Smooth muscle cell (in vitro differentiated cells): ENCODE data around the gene TTLL10. TPM values are rescaled to one million over a fixed set of nuclear protein-coding genes. Genes with fewer than 3 reads are reported as not detected.

Experiments used
- DNase-seq: peaks from one replicate; lab custom pipeline; 2025; ENCODE audit not compliant: unreplicated experiment; lab: John Stamatoyannopoulos, UW
- H2AFZ ChIP-seq: fragments of 200-600 bp; sonication (generic); 2 replicates; pipeline ENCODE4 v1.6.0; 2016; ENCODE audit warnings: antibody characterized with exemption, low read depth, mild to moderate bottlenecking
- H3F3A ChIP-seq: fragments of 200-600 bp; sonication (generic); 2 replicates; pipeline ENCODE4 v1.6.0; 2017; ENCODE audit warnings: antibody characterized with exemption, low read depth
- H3K27ac ChIP-seq: fragments of 200-600 bp; sonication (generic); 2 replicates; pipeline ENCODE4 v1.5.1; 2016; ENCODE audit warnings: low read depth, mild to moderate bottlenecking
- H3K27me3 ChIP-seq: fragments of 200-600 bp; sonication (generic); 2 replicates; pipeline ENCODE4 v1.6.1; 2016; ENCODE audit warnings: low read depth, mild to moderate bottlenecking
- H3K36me3 ChIP-seq: fragments of 200-600 bp; sonication (generic); 2 replicates; pipeline ENCODE4 v1.5.1; 2016; ENCODE audit warnings: low read depth
- H3K4me1 ChIP-seq: fragments of 200-600 bp; sonication (generic); 2 replicates; pipeline ENCODE4 v1.5.1; 2016; ENCODE audit warnings: low read depth
- H3K4me2 ChIP-seq: fragments of 200-600 bp; sonication (generic); 2 replicates; pipeline ENCODE4 v1.6.0; 2016; ENCODE audit warnings: mild to moderate bottlenecking
- H3K4me3 ChIP-seq: fragments of 200-600 bp; sonication (generic); 2 replicates; pipeline ENCODE4 v1.5.1; 2016; ENCODE audit warnings: mild to moderate bottlenecking
- H3K79me2 ChIP-seq: fragments of 200-600 bp; sonication (generic); 2 replicates; pipeline ENCODE4 v1.6.0; 2016; ENCODE audit warnings: low read depth, mild to moderate bottlenecking
- H3K9ac ChIP-seq: fragments of 200-600 bp; sonication (generic); 2 replicates; pipeline ENCODE4 v1.6.0; 2016; ENCODE audit warnings: low read depth
- H3K9me3 ChIP-seq: fragments of 200-600 bp; sonication (generic); replicated peaks from 2 replicates; pipeline ENCODE4 v1.5.1; 2016; ENCODE audit warnings: low read depth
- H4K20me1 ChIP-seq: fragments of 200-600 bp; sonication (generic); 2 replicates; pipeline ENCODE4 v1.6.0; 2016; ENCODE audit warnings: low read depth
- CTCF ChIP-seq: fragments of 200-600 bp; sonication (generic); IDR thresholded peaks from 2 replicates; pipeline ENCODE4 v1.5.1; 2017; ENCODE audit warnings: borderline replicate concordance, mild to moderate bottlenecking, antibody characterized with exemption; ENCODE audit not compliant: insufficient read depth, poor library complexity, severe bottlenecking
- WGBS: methylation state at CpG from one replicate; pipeline ENCODE4 v1.1.7; 2016; ENCODE audit warnings: low lambda C conversion rate; 5-methylcytosine and 5-hydroxymethylcytosine counted together
- polyA plus RNA-seq: library from polyadenylated mRNA; unstranded; fragments of >200 nt; fragmentation: Nextera tagmentation; extraction: Ambion mirVana; gene quantifications from 2 replicates; pipeline ENCODE4 v1.2.1, GENCODE V29; 2016
- total RNA-seq: library from RNA; depleted of rRNA; stranded (reverse); fragments of >200 nt; gene quantifications from 2 replicates; pipeline ENCODE4 v1.2.3, GENCODE V29; 2014

Gene TTLL10
- total and polyA plus RNA-seq, 2 experiments from 2014 or later = not detected

DNA sequence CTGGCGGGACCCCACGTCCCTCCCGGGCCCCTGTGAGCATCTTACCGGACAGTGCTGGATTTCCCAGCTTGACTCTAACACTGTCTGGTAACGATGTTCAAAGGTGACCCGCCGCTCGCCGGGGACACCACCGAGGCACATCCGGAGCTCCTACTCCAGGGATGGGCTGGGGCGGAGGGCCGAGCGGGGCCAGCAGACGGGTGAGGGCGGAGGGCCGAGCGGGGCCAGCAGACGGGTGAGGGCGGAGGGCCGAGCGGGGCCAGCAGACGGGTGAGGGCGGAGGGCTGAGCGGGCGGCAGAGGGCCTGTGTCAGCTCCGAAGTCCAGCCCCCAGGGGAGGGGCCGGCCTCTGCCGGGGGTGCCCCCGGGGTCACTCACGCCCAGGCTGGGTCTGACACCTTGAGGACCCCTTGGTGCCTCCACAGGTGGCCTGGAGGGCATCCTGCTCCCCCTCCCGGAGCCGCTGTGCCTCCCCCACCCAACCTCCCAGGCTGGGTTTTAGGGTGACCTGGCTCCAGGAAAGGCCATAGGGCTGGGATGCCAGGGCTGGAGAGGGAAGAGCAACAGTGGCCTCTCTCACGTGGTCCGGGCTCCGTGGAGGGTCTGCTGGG lies 5.7 kb upstream of the TTLL10 start:
- no peak overlapping the region for H3K27ac ChIP-seq
- H4K20me1 ChIP-seq = no peaks in the 10 kb centered on the region
- 89% methylated on average over 32 of the region's 36 CpGs for WGBS
- no peaks in the 10 kb centered on the region for H3K36me3 ChIP-seq
- DNase-seq = no peak
- peaks cover under 1% of the 10 kb centered on the region for H3K27me3 ChIP-seq
- no peaks in the 10 kb centered on the region for H3K9me3 ChIP-seq
- no peak overlapping the region for H2AFZ ChIP-seq
- no peaks in the 10 kb centered on the region for H3F3A ChIP-seq
- peaks cover 12% of the 10 kb centered on the region for H3K4me1 ChIP-seq
- no peak for TF ChIP-seq CTCF
- no peak overlapping the region for H3K4me2 ChIP-seq
- H3K9ac ChIP-seq = no peak overlapping the region
- no peaks in the 10 kb centered on the region for H3K79me2 ChIP-seq
- H3K4me3 ChIP-seq = no peak overlapping the region

DNA sequence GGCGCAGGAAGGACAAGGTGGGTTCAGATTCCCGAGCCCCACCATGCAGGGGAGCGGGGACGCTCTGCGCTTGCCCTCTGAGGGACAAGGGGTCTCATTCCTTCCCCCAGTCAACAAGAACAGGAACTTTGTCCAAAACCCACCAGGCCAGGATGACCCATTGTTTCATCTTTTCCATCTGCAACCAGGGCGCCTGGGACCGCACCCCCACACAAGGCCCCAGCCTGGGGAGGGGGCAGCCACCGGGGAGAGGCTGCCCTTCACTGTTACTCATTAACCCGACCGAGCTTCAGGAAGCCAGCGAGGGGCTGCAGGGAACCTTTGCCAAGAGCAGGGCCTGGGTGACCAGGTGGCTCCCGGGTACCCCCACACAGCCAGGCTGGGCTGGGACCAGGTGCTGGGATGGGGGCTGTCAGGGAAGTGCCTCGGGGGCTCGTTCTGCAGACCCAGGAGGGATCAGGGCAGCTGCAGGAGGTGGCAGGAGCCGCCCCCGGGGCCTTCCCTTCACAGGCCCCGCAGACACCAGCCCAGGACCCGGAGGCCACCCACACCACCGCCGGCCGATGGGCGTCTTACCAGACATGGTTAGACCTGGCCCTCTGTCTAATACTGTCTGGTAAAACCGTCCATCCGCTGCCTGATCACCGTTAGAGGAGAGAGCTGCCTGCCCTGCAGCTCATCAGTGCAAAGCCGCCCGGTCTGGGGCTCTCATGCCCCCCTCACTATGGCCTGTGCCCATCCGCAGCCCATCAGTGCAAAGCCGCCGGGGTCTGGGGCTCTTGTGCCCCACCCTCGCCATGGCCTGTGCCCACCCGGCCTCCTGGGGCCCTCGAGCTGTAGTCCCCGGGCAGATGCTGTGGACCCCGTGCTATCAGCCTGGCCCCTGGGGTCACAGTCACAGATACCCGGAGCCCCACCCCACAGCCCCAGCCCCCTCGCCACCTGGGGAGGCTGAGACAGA lies 4.9 kb upstream of the TTLL10 start:
- Histone ChIP-seq H3K4me1 (peaks cover 14% of the 10 kb centered on the region), H3K36me3 (no peaks in the 10 kb centered on the region), H4K20me1 (no peaks in the 10 kb centered on the region), H3K27ac (no peak overlapping the region), H3K27me3 (no peaks in the 10 kb centered on the region), H3K4me2 (no peak overlapping the region), H3K4me3 (no peak overlapping the region), H3K79me2 (no peaks in the 10 kb centered on the region), H3K9me3 (no peaks in the 10 kb centered on the region), H3K9ac (no peak overlapping the region), H2AFZ (no peak overlapping the region), H3F3A (no peaks in the 10 kb centered on the region)
- 89% methylated on average over 35 of the region's 37 CpGs for WGBS
- DNase-seq = no peak
- TF ChIP-seq CTCF = no peak

- Histone ChIP-seq H3K4me2 (no peak overlapping the region), H2AFZ (no peak overlapping the region), H3K27ac (no peak overlapping the region), H3K4me3 (no peak overlapping the region), H3K79me2 (no peaks in the 10 kb centered on the region), H3K9ac (no peak overlapping the region), H3K36me3 (no peaks in the 10 kb centered on the region), H3K9me3 (no peaks in the 10 kb centered on the region), H3K4me1 (peaks cover 8% of the 10 kb centered on the region), H3F3A (no peaks in the 10 kb centered on the region), H4K20me1 (no peaks in the 10 kb centered on the region), H3K27me3 (no peaks in the 10 kb centered on the region)
- DNase-seq = no peak
- 88% methylated on average over 29 of the region's 32 CpGs for WGBS
- no peak for TF ChIP-seq CTCF
Observed at GRCh38 chr1:1169429-1170214, 4.1 kb upstream of the TTLL10 start.
